Activated T-cell treated with anti-CD3 and anti-CD28 coated beads, Interleukin-2, amount 50 U/mL, for 24 hours (primary cell): ENCODE measurements around the gene NEDD9.

ENCODE experiments used
- DNase-seq: peaks from one replicate; pipeline ENCODE4 v3.0.0-alpha.2; 2020
- H3K27ac Mint-ChIP-seq: 2 replicates; pipeline ENCODE4 v1.8.0; 2020; ENCODE audit warnings: mild to moderate bottlenecking, mixed read lengths
- H3K27me3 Mint-ChIP-seq: 2 replicates; pipeline ENCODE4 v1.8.0; 2020; ENCODE audit warnings: mixed read lengths
- H3K36me3 Mint-ChIP-seq: 2 replicates; pipeline ENCODE4 v1.8.0; 2020; ENCODE audit warnings: low read depth, mixed read lengths
- H3K4me1 Mint-ChIP-seq: 2 replicates; pipeline ENCODE4 v1.8.0; 2020; ENCODE audit warnings: low read depth, mixed read lengths
- H3K4me3 Mint-ChIP-seq: 2 replicates; pipeline ENCODE4 v1.8.0; 2020; ENCODE audit warnings: mild to moderate bottlenecking, moderate library complexity, mixed read lengths
- H3K9me3 Mint-ChIP-seq: 2 replicates; pipeline ENCODE4 v1.8.0; 2020; ENCODE audit warnings: mixed read lengths

Gene NEDD9

GRCh38 chr6:11246722-11247121 lies 14.3 kb upstream of the NEDD9 start:
- no peak overlapping the region for H3K4me3 Mint-ChIP-seq
- H3K27me3 Mint-ChIP-seq, result no peaks in the 10 kb centered on the region
- no peak overlapping the region for H3K27ac Mint-ChIP-seq
- H3K9me3 Mint-ChIP-seq, result peaks cover 3% of the 10 kb centered on the region
- H3K4me1 Mint-ChIP-seq, result peaks cover 14% of the 10 kb centered on the region
- peaks cover 56% of the 10 kb centered on the region for H3K36me3 Mint-ChIP-seq
- no peak for DNase-seq

GRCh38 chr6:11245381-11246256 lies 13.2 kb upstream of the NEDD9 start:
- H3K27ac Mint-ChIP-seq, result no peak overlapping the region
- peaks cover 3% of the 10 kb centered on the region for H3K9me3 Mint-ChIP-seq
- DNase-seq, result no peak
- peaks cover 14% of the 10 kb centered on the region for H3K4me1 Mint-ChIP-seq
- H3K27me3 Mint-ChIP-seq, result no peaks in the 10 kb centered on the region
- peaks cover 45% of the 10 kb centered on the region for H3K36me3 Mint-ChIP-seq
- no peak overlapping the region for H3K4me3 Mint-ChIP-seq

GRCh38 chr6:11244387-11245126 lies 12.1 kb upstream of the NEDD9 start:
- no peak for DNase-seq
- Mint-ChIP-seq H3K4me3 (no peak overlapping the region), H3K36me3 (peaks cover 36% of the 10 kb centered on the region), H3K9me3 (peaks cover 3% of the 10 kb centered on the region), H3K27ac (no peak overlapping the region), H3K4me1 (peaks cover 14% of the 10 kb centered on the region), H3K27me3 (no peaks in the 10 kb centered on the region)

GRCh38 chr6:11243861-11244260 lies 11.4 kb upstream of the NEDD9 start:
- Mint-ChIP-seq H3K27ac (no peak overlapping the region), H3K4me3 (no peak overlapping the region), H3K4me1 (peaks cover 14% of the 10 kb centered on the region), H3K9me3 (no peaks in the 10 kb centered on the region), H3K36me3 (peaks cover 30% of the 10 kb centered on the region), H3K27me3 (no peaks in the 10 kb centered on the region)
- DNase-seq, result no peak

- no peaks in the 10 kb centered on the region for H3K27me3 Mint-ChIP-seq
- no peak overlapping the region for H3K4me3 Mint-ChIP-seq
- H3K4me1 Mint-ChIP-seq, result peaks cover 17% of the 10 kb centered on the region
- DNase-seq, result no peak
- H3K9me3 Mint-ChIP-seq, result no peaks in the 10 kb centered on the region
- peaks cover 29% of the 10 kb centered on the region for H3K36me3 Mint-ChIP-seq
- H3K27ac Mint-ChIP-seq, result no peak overlapping the region
Observed at GRCh38 chr6:11242711-11243110, 10.2 kb upstream of the NEDD9 start.

- no peak overlapping the region for H3K27ac Mint-ChIP-seq
- H3K4me1 Mint-ChIP-seq, result peaks cover 23% of the 10 kb centered on the region
- H3K4me3 Mint-ChIP-seq, result no peak overlapping the region
- H3K36me3 Mint-ChIP-seq, result peaks cover 20% of the 10 kb centered on the region
- H3K9me3 Mint-ChIP-seq, result no peaks in the 10 kb centered on the region
- DNase-seq, result no peak
- no peaks in the 10 kb centered on the region for H3K27me3 Mint-ChIP-seq
Observed at GRCh38 chr6:11241793-11242201, 9.3 kb upstream of the NEDD9 start.

GRCh38 chr6:11241154-11241792 lies 8.8 kb upstream of the NEDD9 start:
- peaks cover 20% of the 10 kb centered on the region for H3K36me3 Mint-ChIP-seq
- no peak overlapping the region for H3K27ac Mint-ChIP-seq
- H3K27me3 Mint-ChIP-seq, result no peaks in the 10 kb centered on the region

GRCh38 chr6:11237956-11238355 lies 5.5 kb upstream of the NEDD9 start:
- no peaks in the 10 kb centered on the region for H3K9me3 Mint-ChIP-seq
- no peak for DNase-seq
- no peak overlapping the region for H3K4me3 Mint-ChIP-seq
- H3K27me3 Mint-ChIP-seq, result no peaks in the 10 kb centered on the region
- peaks cover 8% of the 10 kb centered on the region for H3K36me3 Mint-ChIP-seq
- H3K27ac Mint-ChIP-seq, result no peak overlapping the region
- peaks cover 39% of the 10 kb centered on the region for H3K4me1 Mint-ChIP-seq

More at GRCh38 chr6:11241154-11241792, 8.8 kb upstream of the NEDD9 start:
- H3K4me3 Mint-ChIP-seq, result no peak overlapping the region
- no peak for DNase-seq
- H3K4me1 Mint-ChIP-seq, result peaks cover 29% of the 10 kb centered on the region
- H3K9me3 Mint-ChIP-seq, result no peaks in the 10 kb centered on the region

GRCh38 chr6:11237428-11237827 lies 5.0 kb upstream of the NEDD9 start:
- H3K27me3 Mint-ChIP-seq, result no peaks in the 10 kb centered on the region
- DNase-seq, result no peak
- peak overlapping the region; percentile 73 for H3K27ac Mint-ChIP-seq
- peaks cover 3% of the 10 kb centered on the region for H3K36me3 Mint-ChIP-seq
- H3K4me1 Mint-ChIP-seq, result peaks cover 42% of the 10 kb centered on the region
- no peaks in the 10 kb centered on the region for H3K9me3 Mint-ChIP-seq
- H3K4me3 Mint-ChIP-seq, result no peak overlapping the region

- Mint-ChIP-seq H3K27me3 (no peaks in the 10 kb centered on the region), H3K4me1 (peaks cover 45% of the 10 kb centered on the region), H3K4me3 (no peak overlapping the region)
Observed at GRCh38 chr6:11236915-11237314, 4.4 kb upstream of the NEDD9 start.

GRCh38 chr6:11236076-11236750 lies 3.7 kb upstream of the NEDD9 start:
- Mint-ChIP-seq H3K4me1 (peaks cover 51% of the 10 kb centered on the region), H3K4me3 (no peak overlapping the region), H3K27me3 (no peaks in the 10 kb centered on the region), H3K36me3 (peaks cover 3% of the 10 kb centered on the region), H3K27ac (peak overlapping the region; percentile 85), H3K9me3 (no peaks in the 10 kb centered on the region)
- no peak for DNase-seq

More at GRCh38 chr6:11236915-11237314, 4.4 kb upstream of the NEDD9 start:
- peaks cover 3% of the 10 kb centered on the region for H3K36me3 Mint-ChIP-seq
- no peak for DNase-seq
- peak overlapping the region; percentile 85 for H3K27ac Mint-ChIP-seq
- no peaks in the 10 kb centered on the region for H3K9me3 Mint-ChIP-seq

- Mint-ChIP-seq H3K27ac (no peak overlapping the region), H3K36me3 (peaks cover 8% of the 10 kb centered on the region), H3K9me3 (no peaks in the 10 kb centered on the region), H3K4me1 (peaks cover 62% of the 10 kb centered on the region), H3K27me3 (no peaks in the 10 kb centered on the region), H3K4me3 (no peak overlapping the region)
- DNase-seq, result no peak
Observed at GRCh38 chr6:11235062-11235461, 2.6 kb upstream of the NEDD9 start.

GRCh38 chr6:11233673-11234573 lies 1.5 kb upstream of the NEDD9 start:
- Mint-ChIP-seq H3K27me3 (no peaks in the 10 kb centered on the region), H3K4me1 (peaks cover 70% of the 10 kb centered on the region), H3K27ac (peak overlapping the region; percentile 98), H3K36me3 (peaks cover 14% of the 10 kb centered on the region), H3K4me3 (peak overlapping the region; percentile 86), H3K9me3 (no peaks in the 10 kb centered on the region)
- DNase-seq, result no peak
